ENCODE results near the gene TTF1.

TTF1 gene

GRCh38 chr9:132443951-132444607, 37.4 kb upstream of the TTF1 start:
- ChIA-PET POLR2A (ENCODE audit: low non-redundant PET) (no interaction called here), CTCF (interaction anchor here (0.6 kb wide), 1 partner anchor 23 kb away, joined by 3 read pairs; no protein-coding TSS in a partner anchor)
- no peak for DNase-seq (ENCODE audit: low spot score)

GRCh38 chr9:132441404-132441803, 34.8 kb upstream of the TTF1 start:
- ChIA-PET POLR2A (ENCODE audit: low non-redundant PET) (no interaction called here), CTCF (interaction anchor here (0.6 kb wide), 1 partner anchor 1257 kb away, joined by 3 read pairs; no protein-coding TSS in a partner anchor)
- TF ChIP-seq CTCF (conservative IDR thresholded peaks at IDR 0.05; ENCODE audit: low read depth), result no peak

More at GRCh38 chr9:132443951-132444607, 37.4 kb upstream of the TTF1 start:
- no peak for TF ChIP-seq CTCF (conservative IDR thresholded peaks at IDR 0.05; ENCODE audit: low read depth)
- H3K27ac ChIP-seq, result no peak overlapping the region

GRCh38 chr9:132440735-132441134, 34.1 kb upstream of the TTF1 start:
- no peak overlapping the region for H3K27ac ChIP-seq
- CTCF ChIA-PET, result interaction anchor here (0.6 kb wide), 2 partner anchors 202 to 1256 kb away, joined by 3 to 4 read pairs; no protein-coding TSS in a partner anchor
- no peak for DNase-seq (ENCODE audit: low spot score)
- TF ChIP-seq CTCF (conservative IDR thresholded peaks at IDR 0.05; ENCODE audit: low read depth), result no peak
- POLR2A ChIA-PET (ENCODE audit: low non-redundant PET), result no interaction called here

More at GRCh38 chr9:132441404-132441803, 34.8 kb upstream of the TTF1 start:
- DNase-seq (ENCODE audit: low spot score), result no peak
- no peak overlapping the region for H3K27ac ChIP-seq

GRCh38 chr9:132439153-132439552, 32.5 kb upstream of the TTF1 start:
- POLR2A ChIA-PET (ENCODE audit: low non-redundant PET), result no interaction called here
- no peak overlapping the region for H3K27ac ChIP-seq
- TF ChIP-seq CTCF (conservative IDR thresholded peaks at IDR 0.05; ENCODE audit: low read depth), result no peak
- CTCF ChIA-PET, result no interaction called here
- no peak for DNase-seq (ENCODE audit: low spot score)

GRCh38 chr9:132434881-132435280, 28.2 kb upstream of the TTF1 start:
- POLR2A ChIA-PET (ENCODE audit: low non-redundant PET), result no interaction called here
- no peak for TF ChIP-seq CTCF (conservative IDR thresholded peaks at IDR 0.05; ENCODE audit: low read depth)
- CTCF ChIA-PET, result interaction anchor here (0.6 to 0.7 kb wide), 3 partner anchors 37 to 73 kb away, joined by 3 to 4 read pairs (median 3); no protein-coding TSS in a partner anchor

GRCh38 chr9:132430998-132431397, 24.4 kb upstream of the TTF1 start:
- H3K27ac ChIP-seq, result no peak overlapping the region
- ChIA-PET POLR2A (ENCODE audit: low non-redundant PET) (no interaction called here), CTCF (no interaction called here)
- no peak for TF ChIP-seq CTCF (conservative IDR thresholded peaks at IDR 0.05; ENCODE audit: low read depth)
- no peak for DNase-seq (ENCODE audit: low spot score)

More at GRCh38 chr9:132434881-132435280, 28.2 kb upstream of the TTF1 start:
- H3K27ac ChIP-seq, result no peak overlapping the region
- no peak for DNase-seq (ENCODE audit: low spot score)
